Epithelial cell of prostate (primary cell): ENCODE results near the gene KLHL29.

Experiments
- DNase-seq: peaks from one replicate; pipeline ENCODE4 v3.0.0-alpha.2; 2011; ENCODE audit warnings: low read depth, low spot score
- H3K27ac ChIP-seq: fragments of 450-650 bp; 2 replicates; pipeline ENCODE4 v1.5.1; 2017; ENCODE audit warnings: mild to moderate bottlenecking

Gene KLHL29

GRCh38 chr2:23680951-23681350, 296.0 kb downstream of the KLHL29 start:
- no peak for DNase-seq
- H3K27ac ChIP-seq: no peak overlapping the region

GRCh38 chr2:23681356-23682140, 296.6 kb downstream of the KLHL29 start:
- H3K27ac ChIP-seq: no peak overlapping the region
- DNase-seq: no peak

GRCh38 chr2:23682481-23682880, 297.5 kb downstream of the KLHL29 start:
- no peak for DNase-seq
- no peak overlapping the region for H3K27ac ChIP-seq

GRCh38 chr2:23683001-23683400, 298.0 kb downstream of the KLHL29 start:
- H3K27ac ChIP-seq: no peak overlapping the region
- no peak for DNase-seq

- H3K27ac ChIP-seq: no peak overlapping the region
- DNase-seq: no peak
Measured at GRCh38 chr2:23684395-23685176, 299.6 kb downstream of the KLHL29 start.

GRCh38 chr2:23685181-23685580, 300.2 kb downstream of the KLHL29 start:
- no peak for DNase-seq
- no peak overlapping the region for H3K27ac ChIP-seq

- DNase-seq: no peak
- no peak overlapping the region for H3K27ac ChIP-seq
Measured at GRCh38 chr2:23685706-23686105, 300.7 kb downstream of the KLHL29 start.

- no peak overlapping the region for H3K27ac ChIP-seq
- no peak for DNase-seq
Measured at GRCh38 chr2:23686405-23687029, 301.5 kb downstream of the KLHL29 start.

GRCh38 chr2:23687214-23687613, 302.2 kb downstream of the KLHL29 start:
- no peak for DNase-seq
- no peak overlapping the region for H3K27ac ChIP-seq

- H3K27ac ChIP-seq: no peak overlapping the region
- DNase-seq: no peak
Measured at GRCh38 chr2:23687713-23688112, 302.7 kb downstream of the KLHL29 start.

- DNase-seq: no peak
- no peak overlapping the region for H3K27ac ChIP-seq
Measured at GRCh38 chr2:23688486-23689130, 303.6 kb downstream of the KLHL29 start.

- no peak for DNase-seq
- no peak overlapping the region for H3K27ac ChIP-seq
Measured at GRCh38 chr2:23689131-23689700, 304.2 kb downstream of the KLHL29 start.

- H3K27ac ChIP-seq: no peak overlapping the region
- no peak for DNase-seq
Measured at GRCh38 chr2:23689891-23690290, 304.9 kb downstream of the KLHL29 start.

GRCh38 chr2:23690421-23691105, 305.6 kb downstream of the KLHL29 start:
- no peak for DNase-seq
- H3K27ac ChIP-seq: no peak overlapping the region

GRCh38 chr2:23691106-23691470, 306.1 kb downstream of the KLHL29 start:
- H3K27ac ChIP-seq: no peak overlapping the region
- DNase-seq: no peak

GRCh38 chr2:23691565-23691964, 306.6 kb downstream of the KLHL29 start:
- H3K27ac ChIP-seq: no peak overlapping the region
- DNase-seq: no peak

GRCh38 chr2:23692263-23692662, 307.3 kb downstream of the KLHL29 start:
- no peak for DNase-seq
- H3K27ac ChIP-seq: no peak overlapping the region

- no peak overlapping the region for H3K27ac ChIP-seq
- no peak for DNase-seq
Measured at GRCh38 chr2:23692851-23693605, 308.0 kb downstream of the KLHL29 start.

GRCh38 chr2:23693606-23693951, 308.6 kb downstream of the KLHL29 start:
- no peak overlapping the region for H3K27ac ChIP-seq
- no peak for DNase-seq
